HL-60/S4 treated with phorbol 12-myristate 13-acetate at 8.2 ng/mL for 4 days and 3 days (cell line): ENCODE data around the gene SPEN.
"Not testable (repeated sequence)": the region's sequence is repeated elsewhere in the genome, so short reads cannot be mapped to it uniquely, and the experiment has no call there.

Source experiments
- in situ Hi-C: fragments of 300-500 bp; cut with MboI; formaldehyde crosslinking; loops from 2 replicates; pipeline ENCODE4 v1.15.0; 2022; ENCODE audit warnings: low sequenced_read_pairs

The SPEN gene

GRCh38 chr1:15847100-15847892, at the start of gene SPEN:
Gene SPEN (plus strand): TSS chr1:15847707. CDS start chr1:15848068, 361 bp downstream.
- in situ Hi-C loops = no loop called here

GRCh38 chr1:15799004-15799867, 48.3 kb upstream of the SPEN start:
- in situ Hi-C loops = no loop called here

- in situ Hi-C loops = loop anchor here (25.0 kb wide), 1 partner anchor 112 kb away; no protein-coding TSS in a partner anchor
These were observed 47.3 kb upstream of the SPEN start for GRCh38 chr1:15799928-15800835.

GRCh38 chr1:15802234-15802965, 45.1 kb upstream of the SPEN start:
- in situ Hi-C loops = loop anchor here (25.0 kb wide), 1 partner anchor 110 kb away; no protein-coding TSS in a partner anchor

- in situ Hi-C loops = loop anchor here (25.0 kb wide), 1 partner anchor 109 kb away; no protein-coding TSS in a partner anchor
These were observed 44.1 kb upstream of the SPEN start for GRCh38 chr1:15803380-15803779.

- in situ Hi-C loops = loop anchor here (25.0 kb wide), 1 partner anchor 108 kb away; no protein-coding TSS in a partner anchor
These were observed 43.4 kb upstream of the SPEN start for GRCh38 chr1:15804060-15804459.

- in situ Hi-C loops = loop anchor here (25.0 kb wide), 1 partner anchor 105 kb away; no protein-coding TSS in a partner anchor
These were observed 40.4 kb upstream of the SPEN start for GRCh38 chr1:15807121-15807520.

- in situ Hi-C loops = loop anchor here (25.0 kb wide), 1 partner anchor 105 kb away; no protein-coding TSS in a partner anchor
These were observed 40.0 kb upstream of the SPEN start, which contains the start of gene UQCRHL for GRCh38 chr1:15807549-15807948. Gene UQCRHL (minus strand): TSS chr1:15807649. CDS start chr1:15807649, 0 bp downstream.

GRCh38 chr1:15808955-15809354, 38.6 kb upstream of the SPEN start:
- in situ Hi-C loops = loop anchor here (25.0 kb wide), 1 partner anchor 103 kb away; no protein-coding TSS in a partner anchor

- in situ Hi-C loops = loop anchor here (25.0 kb wide), 1 partner anchor 102 kb away; no protein-coding TSS in a partner anchor
These were observed 37.4 kb upstream of the SPEN start for GRCh38 chr1:15810073-15810472.

- in situ Hi-C loops = loop anchor here (25.0 kb wide), 1 partner anchor 96 kb away; no protein-coding TSS in a partner anchor
These were observed 30.8 kb upstream of the SPEN start for GRCh38 chr1:15816674-15817073.

GRCh38 chr1:15820478-15820877, 27.0 kb upstream of the SPEN start:
- in situ Hi-C loops = loop anchor here (25.0 kb wide), 1 partner anchor 92 kb away; no protein-coding TSS in a partner anchor

- in situ Hi-C loops = no loop called here
These were observed 21.7 kb upstream of the SPEN start for GRCh38 chr1:15825800-15826199.

- in situ Hi-C loops = no loop called here
These were observed 20.5 kb upstream of the SPEN start for GRCh38 chr1:15826810-15827507.

GRCh38 chr1:15827567-15827966, 19.9 kb upstream of the SPEN start:
- in situ Hi-C loops = not testable (repeated sequence)

- in situ Hi-C loops = not testable (repeated sequence)
These were observed 18.6 kb upstream of the SPEN start for GRCh38 chr1:15828931-15829330.

GRCh38 chr1:15830258-15830657, 17.2 kb upstream of the SPEN start:
- in situ Hi-C loops = no loop called here

- in situ Hi-C loops = no loop called here
These were observed 14.3 kb upstream of the SPEN start for GRCh38 chr1:15833069-15833679.
